Progenitor cell of endocrine pancreas (in vitro differentiated cells): Measurements from ENCODE around the gene SORCS2. TPM values are rescaled to one million over a fixed set of nuclear protein-coding genes. Genes with fewer than 3 reads are reported as not detected.
"Not testable (repeated sequence)": the region's sequence is repeated elsewhere in the genome, so short reads cannot be mapped to it uniquely, and the experiment has no call there.

ENCODE experiments used
- DNase-seq: peaks from one replicate; pipeline ENCODE4 v3.0.0; 2021; ENCODE audit warnings: low spot score; ENCODE audit not compliant: unreplicated experiment
- H3K27ac Mint-ChIP-seq: 2 replicates; pipeline ENCODE4 v1.8.0; 2021; ENCODE audit warnings: mild to moderate bottlenecking, moderate library complexity, mixed read lengths
- H3K27me3 Mint-ChIP-seq: 2 replicates; pipeline ENCODE4 v1.8.0; 2021; ENCODE audit warnings: mixed read lengths
- H3K36me3 Mint-ChIP-seq: 2 replicates; pipeline ENCODE4 v1.8.0; 2022; ENCODE audit warnings: mixed read lengths; ENCODE audit not compliant: insufficient read depth
- H3K4me1 Mint-ChIP-seq: 2 replicates; pipeline ENCODE4 v1.8.0; 2021; ENCODE audit warnings: low read depth, mixed read lengths
- H3K4me3 Mint-ChIP-seq: 2 replicates; pipeline ENCODE4 v1.8.0; 2021; ENCODE audit warnings: low read depth, mild to moderate bottlenecking, moderate library complexity, mixed read lengths
- H3K9me3 Mint-ChIP-seq: 2 replicates; pipeline ENCODE4 v1.8.0; 2021; ENCODE audit warnings: low read depth, mixed read lengths
- CTCF ChIP-seq: fragments of 200-600 bp; sonication (generic); IDR thresholded peaks from one replicate; pipeline ENCODE4 v1.5.0; 2021; ENCODE audit warnings: antibody characterized with exemption, mild to moderate bottlenecking; ENCODE audit not compliant: unreplicated experiment
- total RNA-seq: library from RNA; stranded (reverse); gene quantifications from 2 replicates; pipeline ENCODE4 v1.2.1, GENCODE V29; 2021

Gene SORCS2
- total RNA-seq, 1 donor from 2014 or later = 2.2 TPM

- no peak for TF ChIP-seq CTCF
- DNase-seq = no peak
- Mint-ChIP-seq H3K9me3 (no peaks in the 10 kb centered on the region), H3K36me3 (no peaks in the 10 kb centered on the region), H3K4me1 (peaks cover 1% of the 10 kb centered on the region), H3K4me3 (no peak overlapping the region), H3K27ac (no peak overlapping the region), H3K27me3 (peaks cover 24% of the 10 kb centered on the region)
These were observed 403.7 kb downstream of the SORCS2 start for GRCh38 chr4:7595934-7596461.

GRCh38 chr4:7596918-7597606 is 404.7 kb downstream of the SORCS2 start:
- TF ChIP-seq CTCF = no peak
- H3K27ac Mint-ChIP-seq = no peak overlapping the region
- H3K36me3 Mint-ChIP-seq = peaks cover 3% of the 10 kb centered on the region
- H3K27me3 Mint-ChIP-seq = peaks cover 24% of the 10 kb centered on the region
- no peak overlapping the region for H3K4me3 Mint-ChIP-seq
- no peak for DNase-seq
- H3K4me1 Mint-ChIP-seq = peaks cover 1% of the 10 kb centered on the region
- no peaks in the 10 kb centered on the region for H3K9me3 Mint-ChIP-seq

DNA sequence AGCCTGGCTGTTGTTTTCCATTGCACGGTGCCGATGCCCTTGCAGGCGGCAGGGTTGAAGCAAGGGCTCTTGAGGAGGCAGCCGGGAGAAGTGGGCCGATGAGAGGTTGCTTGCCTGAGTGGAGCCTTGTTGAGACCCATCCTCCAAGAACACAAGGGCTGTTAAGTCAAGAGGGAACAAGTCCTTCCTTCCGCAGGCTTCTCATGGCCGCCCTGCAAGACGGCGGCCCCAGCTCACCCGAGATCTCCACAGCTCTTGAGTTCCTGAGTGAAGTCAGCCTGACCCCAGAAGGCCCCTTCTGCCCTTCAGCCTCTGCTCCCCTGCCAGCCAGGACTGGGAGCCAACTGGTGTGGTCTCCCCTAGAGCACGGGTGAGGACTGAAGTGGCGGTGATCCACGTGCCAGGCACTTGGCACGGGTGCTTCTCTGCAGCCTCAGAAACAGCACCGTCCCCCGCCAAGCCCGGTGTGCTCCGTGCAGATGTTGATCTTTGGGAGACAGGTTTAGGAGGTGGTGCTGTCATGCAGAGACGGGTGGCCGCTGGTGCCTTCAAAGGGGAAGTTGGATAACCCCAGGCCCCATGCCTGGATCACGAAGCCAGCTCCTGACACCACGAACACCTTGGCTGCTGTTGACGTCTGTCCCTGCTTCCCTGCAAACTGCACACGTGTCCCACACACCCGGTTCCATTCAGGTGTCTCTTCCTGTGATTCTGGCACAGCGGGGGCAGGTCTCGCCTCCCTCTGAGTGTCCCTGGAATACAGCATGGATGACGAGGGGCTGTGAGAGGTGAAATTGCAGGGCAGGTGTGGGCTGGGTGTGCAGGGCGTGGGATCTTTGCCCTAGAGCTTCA is 406.8 kb downstream of the SORCS2 start:
- Mint-ChIP-seq H3K4me1 (peaks cover 1% of the 10 kb centered on the region), H3K9me3 (peaks cover 9% of the 10 kb centered on the region), H3K36me3 (peaks cover 6% of the 10 kb centered on the region), H3K4me3 (no peak overlapping the region), H3K27ac (no peak overlapping the region), H3K27me3 (peaks cover 24% of the 10 kb centered on the region)
- no peak for TF ChIP-seq CTCF
- DNase-seq = no peak

DNA sequence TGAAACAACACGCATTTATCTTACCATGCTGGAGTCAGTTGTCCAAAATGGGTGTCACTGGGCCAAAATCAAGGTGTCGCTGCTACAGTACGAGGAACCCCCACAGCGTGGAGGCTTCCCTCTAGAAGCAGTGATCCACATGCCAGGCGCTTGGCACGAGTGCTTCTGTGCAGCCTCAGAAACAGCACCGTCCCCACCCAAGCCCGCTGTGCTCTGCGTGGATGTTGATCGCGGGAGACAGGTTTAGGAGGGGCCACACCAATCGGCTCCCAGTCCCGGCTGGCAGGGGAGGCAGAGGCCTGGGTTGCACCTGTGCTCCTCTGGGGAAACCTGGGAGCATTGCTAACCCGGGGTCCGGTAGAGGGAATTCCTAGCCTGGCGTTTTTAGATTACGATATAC is 407.9 kb downstream of the SORCS2 start:
- H3K4me1 Mint-ChIP-seq = peaks cover 1% of the 10 kb centered on the region
- peaks cover 12% of the 10 kb centered on the region for H3K9me3 Mint-ChIP-seq
- H3K27me3 Mint-ChIP-seq = peaks cover 18% of the 10 kb centered on the region
- peaks cover 6% of the 10 kb centered on the region for H3K36me3 Mint-ChIP-seq
- TF ChIP-seq CTCF = no peak
- H3K4me3 Mint-ChIP-seq = no peak overlapping the region
- DNase-seq = no peak
- H3K27ac Mint-ChIP-seq = no peak overlapping the region

GRCh38 chr4:7602166-7602565 is 409.8 kb downstream of the SORCS2 start:
- not testable (repeated sequence) for DNase-seq, H3K36me3 Mint-ChIP-seq, H3K27ac Mint-ChIP-seq, H3K4me3 Mint-ChIP-seq, H3K4me1 Mint-ChIP-seq
- Mint-ChIP-seq H3K9me3 (peaks cover 12% of the 10 kb centered on the region), H3K27me3 (peaks cover 13% of the 10 kb centered on the region)
